Endothelial cell of umbilical vein (primary cell): Measurements from ENCODE around the gene COQ8B. TPM values are rescaled to one million over a fixed set of nuclear protein-coding genes. Genes with fewer than 3 reads are reported as not detected.

Experiments used
- BruUV-seq: library from RNA; stranded (reverse); fragments of 400-500 nt; replicated peaks from 2 replicates; lab custom pipeline; 2021; lab: Mats Ljungman, UMichigan
- CTCF ChIA-PET: fragments of 300-600, 350-600 bp; sonication (Branson Sonifier 250); formaldehyde crosslinking; loops from one replicate; lab custom pipeline; 2021; ENCODE audit warnings: antibody characterized with exemption, inconsistent platforms; lab: Charles Lee
- POLR2A ChIA-PET: fragments of 300-600, 350-600 bp; sonication (Branson Sonifier 250); formaldehyde crosslinking; loops from one replicate; lab custom pipeline; 2021; ENCODE audit warnings: antibody characterized with exemption, inconsistent platforms; lab: Charles Lee
- DNase-seq: peaks from one replicate; pipeline ENCODE4 v3.0.0-alpha.2; 2011; ENCODE audit warnings: low read depth, low spot score
- FAIRE-seq: peaks from 2 replicates; lab custom pipeline; 2011; peaks lifted over from hg19 to GRCh38; lab: Jason Lieb, UNC
- H2AFZ ChIP-seq: 2 replicates; pipeline ENCODE4 v1.6.0; 2012; ENCODE audit warnings: low read depth, low read length, control low read depth, inconsistent platforms
- H3K27ac ChIP-seq: 2 replicates; pipeline ENCODE4 v1.5.1; 2011; ENCODE audit warnings: low read depth, mild to moderate bottlenecking, control low read depth, low read length, moderate library complexity; ENCODE audit not compliant: insufficient read depth
- H3K27me3 ChIP-seq, 2 experiments: 2 replicates each; pipeline versions ENCODE4 v1.6.0 to v1.6.1; 2011; ENCODE audit warnings: low read length in 2 of 2, mixed read lengths in 1 of 2; ENCODE audit not compliant: control insufficient read depth in 2 of 2, insufficient read depth in 2 of 2
- H3K36me3 ChIP-seq, 2 experiments: 2 replicates in 1 of 2; 3 replicates in 1 of 2; pipeline ENCODE4 v1.5.1; 2011; ENCODE audit warnings: low read length in 2 of 2, mild to moderate bottlenecking in 1 of 2, moderate library complexity in 1 of 2; ENCODE audit not compliant: control insufficient read depth in 2 of 2, insufficient read depth in 2 of 2; ENCODE audit errors: extremely low read depth in 1 of 2
- H3K4me1 ChIP-seq: 3 replicates; pipeline ENCODE4 v1.5.1; 2011; ENCODE audit warnings: mild to moderate bottlenecking, low read length; ENCODE audit not compliant: control insufficient read depth, insufficient read depth; ENCODE audit errors: extremely low read depth
- H3K4me2 ChIP-seq: 2 replicates; pipeline ENCODE4 v1.6.1; 2011; ENCODE audit warnings: low read length, control low read depth, mixed read lengths; ENCODE audit not compliant: insufficient read depth
- H3K4me3 ChIP-seq, 3 experiments: fragments of 200-600 bp in 1 of 3; sonication (generic), shearing (Covaris generic) in 1 of 3; replicated peaks in 1 of 3; 2 replicates each; pipeline ENCODE4 v1.5.1; 2011 to 2016; ENCODE audit warnings: control low read depth in 3 of 3, low read length in 3 of 3, mild to moderate bottlenecking in 2 of 3, inconsistent platforms in 1 of 3, low read depth in 1 of 3, moderate library complexity in 1 of 3; ENCODE audit not compliant: insufficient read depth in 1 of 3
- H3K79me2 ChIP-seq: 2 replicates; pipeline ENCODE4 v1.6.0; 2012; ENCODE audit warnings: low read length, inconsistent platforms; ENCODE audit not compliant: control insufficient read depth, insufficient read depth
- H3K9ac ChIP-seq: replicated peaks from 2 replicates; pipeline ENCODE3; 2011; ENCODE audit warnings: low read length, control low read depth; ENCODE audit not compliant: insufficient read depth; ENCODE audit errors: extremely low read depth
- H3K9me1 ChIP-seq: replicated peaks from 3 replicates; pipeline ENCODE4 v1.6.0; 2011; ENCODE audit warnings: mild to moderate bottlenecking, low read length; ENCODE audit not compliant: control insufficient read depth, insufficient read depth; ENCODE audit errors: extremely low read depth
- H3K9me3 ChIP-seq: replicated peaks from 2 replicates; pipeline ENCODE4 v1.5.1; 2012; ENCODE audit warnings: low read length, inconsistent platforms; ENCODE audit not compliant: control insufficient read depth, insufficient read depth
- H4K20me1 ChIP-seq: replicated peaks from 2 replicates; pipeline ENCODE3; 2011; ENCODE audit warnings: mild to moderate bottlenecking, low read length; ENCODE audit not compliant: control insufficient read depth, insufficient read depth; ENCODE audit errors: extremely low read depth
- EZH2 ChIP-seq: IDR thresholded peaks from 2 replicates; pipeline ENCODE4 v1.6.1; 2012; ENCODE audit warnings: borderline replicate concordance, low read depth, mild to moderate bottlenecking, moderate library complexity, low read length, inconsistent platforms; ENCODE audit not compliant: severe bottlenecking
- FOS ChIP-seq: IDR thresholded peaks from 2 replicates; pipeline ENCODE4 v1.6.1; 2011; ENCODE audit warnings: mild to moderate bottlenecking, low read length, moderate library complexity, borderline replicate concordance; ENCODE audit not compliant: insufficient read depth
- GATA2 ChIP-seq: IDR thresholded peaks from 2 replicates; pipeline ENCODE4 v1.7.0; 2011; ENCODE audit warnings: low read depth, mild to moderate bottlenecking, moderate library complexity, mixed read lengths, low read length; ENCODE audit not compliant: insufficient read length, insufficient read depth
- JUN ChIP-seq: IDR thresholded peaks from 2 replicates; pipeline ENCODE4 v1.6.1; 2011; ENCODE audit warnings: borderline replicate concordance, low read depth; ENCODE audit not compliant: insufficient read length, insufficient read depth
- MAX ChIP-seq: IDR thresholded peaks from 2 replicates; pipeline ENCODE4 v1.6.1; 2011; ENCODE audit not compliant: insufficient read depth, insufficient read length
- MYC ChIP-seq: IDR thresholded peaks from one replicate; pipeline ENCODE4 v1.6.1; 2011; ENCODE audit warnings: mild to moderate bottlenecking, low read depth, low read length
- POLR2A ChIP-seq: IDR thresholded peaks from 2 replicates; pipeline ENCODE4 v1.6.1; 2012; ENCODE audit warnings: low read depth, mild to moderate bottlenecking, control low read depth, low read length
- POLR2AphosphoS5 ChIP-seq: IDR thresholded peaks from 2 replicates; pipeline ENCODE4 v1.6.1; 2012; ENCODE audit warnings: low read depth, mild to moderate bottlenecking, control low read depth, low read length, moderate library complexity; ENCODE audit not compliant: insufficient read depth
- dilution Hi-C: fragments of 300-500 bp; cut with MboI; formaldehyde crosslinking; loops from one replicate; pipeline ENCODE4 v1.15.0; 2019; ENCODE audit warnings: low sequenced_read_pairs; ENCODE audit not compliant: extremely low pct_ligation_motif_present
- intact Hi-C: fragments of 100-400 bp; cut with micrococcal nuclease; formaldehyde crosslinking; loops from one replicate; pipeline ENCODE4 v1.10.0; 2022
- polyA plus RNA-seq, 4 experiments: library from polyadenylated mRNA; depleted of rRNA in 3 of 4; stranded (reverse) in 3 of 4; unstranded in 1 of 4; fragments of >200 nt; gene quantifications; 2 replicates each; pipeline versions ENCODE4 v1.2.1 to v1.2.3, GENCODE V29; 2011 to 2012; ENCODE audit warnings: missing spikeins in 1 of 4
- total RNA-seq: library from RNA; stranded (reverse); gene quantifications from 2 replicates; pipeline ENCODE4 v1.2.3, GENCODE V29; 2021
- TF ChIP-seq, protein P1 (sequence below), 2 donors: IDR thresholded peaks; 1 replicate in 1 of 2; 2 replicates in 1 of 2; pipeline ENCODE4 v1.5.1; 2011; ENCODE audit warnings: low read length in 2 of 2, mild to moderate bottlenecking in 2 of 2, moderate library complexity in 2 of 2, control low read depth in 1 of 2, inconsistent platforms in 1 of 2, low read depth in 1 of 2; ENCODE audit not compliant: insufficient read depth in 1 of 2; ENCODE audit errors: extremely low read depth in 1 of 2

Gene COQ8B
- total and polyA plus RNA-seq, 2 donors (not counting 3 experiments of a cell fraction or from before 2014, with no cell fraction given) = 16.2 to 19.2 TPM

DNA sequence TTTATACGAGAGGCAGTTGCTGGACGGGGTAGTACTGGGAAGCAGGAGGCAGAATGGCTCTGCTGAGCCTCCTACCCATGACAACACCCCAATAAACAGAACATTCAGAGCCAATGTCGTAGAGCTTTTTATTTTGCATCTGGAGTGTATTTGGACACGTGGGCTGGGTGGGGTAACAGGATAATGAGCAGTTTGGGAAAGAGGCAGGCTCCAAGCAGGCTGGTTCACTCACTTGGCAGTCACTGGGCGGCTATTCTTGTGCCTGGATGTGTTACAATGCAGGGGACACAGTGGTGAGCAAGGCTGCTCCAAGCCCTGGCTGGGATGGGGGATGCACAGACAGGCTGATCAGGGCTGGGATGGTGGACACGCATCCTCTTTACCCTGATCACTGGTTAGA, 24.1 kb upstream of the COQ8B start:
- POLR2A ChIA-PET = no interaction called here
- no peak overlapping the region for H3K27ac ChIP-seq
- no TSS peak for BruUV-seq

More for the DNA sequence above, 24.1 kb upstream of the COQ8B start:
- no peaks in the 10 kb centered on the region for H4K20me1 ChIP-seq
- no peak overlapping the region for H3K9ac ChIP-seq
- no peaks in the 10 kb centered on the region for H3K9me1 ChIP-seq
- dilution Hi-C loops (no loop called here), intact Hi-C loops (no loop called here)
- H3K79me2 ChIP-seq = no peaks in the 10 kb centered on the region
- H3K4me3 ChIP-seq = no peak overlapping the region
- peaks cover 9% of the 10 kb centered on the region for H3K4me1 ChIP-seq
- no peaks in the 10 kb centered on the region for H3K9me3 ChIP-seq
- FAIRE-seq (no peak), DNase-seq (no peak)
- H3K36me3 ChIP-seq = peaks cover 4 to 15% of the 10 kb centered on the region in 2 experiments
- CTCF ChIA-PET = no interaction called here
- TF ChIP-seq POLR2AphosphoS5 (no peak), JUN (no peak), MYC (no peak), POLR2A (no peak), EZH2 (no peak), FOS (no peak), GATA2 (no peak), MAX (no peak)
- TF ChIP-seq, protein P1, sequence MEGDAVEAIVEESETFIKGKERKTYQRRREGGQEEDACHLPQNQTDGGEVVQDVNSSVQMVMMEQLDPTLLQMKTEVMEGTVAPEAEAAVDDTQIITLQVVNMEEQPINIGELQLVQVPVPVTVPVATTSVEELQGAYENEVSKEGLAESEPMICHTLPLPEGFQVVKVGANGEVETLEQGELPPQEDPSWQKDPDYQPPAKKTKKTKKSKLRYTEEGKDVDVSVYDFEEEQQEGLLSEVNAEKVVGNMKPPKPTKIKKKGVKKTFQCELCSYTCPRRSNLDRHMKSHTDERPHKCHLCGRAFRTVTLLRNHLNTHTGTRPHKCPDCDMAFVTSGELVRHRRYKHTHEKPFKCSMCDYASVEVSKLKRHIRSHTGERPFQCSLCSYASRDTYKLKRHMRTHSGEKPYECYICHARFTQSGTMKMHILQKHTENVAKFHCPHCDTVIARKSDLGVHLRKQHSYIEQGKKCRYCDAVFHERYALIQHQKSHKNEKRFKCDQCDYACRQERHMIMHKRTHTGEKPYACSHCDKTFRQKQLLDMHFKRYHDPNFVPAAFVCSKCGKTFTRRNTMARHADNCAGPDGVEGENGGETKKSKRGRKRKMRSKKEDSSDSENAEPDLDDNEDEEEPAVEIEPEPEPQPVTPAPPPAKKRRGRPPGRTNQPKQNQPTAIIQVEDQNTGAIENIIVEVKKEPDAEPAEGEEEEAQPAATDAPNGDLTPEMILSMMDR (IDR thresholded peaks at IDR 0.05; ENCODE audit: extremely low read depth in 1 of 2, insufficient read depth in 1 of 2, low read depth in 1 of 2, low read length in 2 of 2) = no peak
- H3K27me3 ChIP-seq = no peaks in the 10 kb centered on the region
- no peak overlapping the region for H3K4me2 ChIP-seq
- no peak overlapping the region for H2AFZ ChIP-seq
